MCF 10A (cell line): Measurements from ENCODE around the gene KDM3A. TPM values are rescaled to one million over a fixed set of nuclear protein-coding genes. Genes with fewer than 3 reads are reported as not detected.

Experiments used
- BruUV-seq: library from RNA; stranded (reverse); fragments of 400-500 nt; replicated peaks from 2 replicates; lab custom pipeline; 2021; lab: Mats Ljungman, UMichigan
- CTCF ChIA-PET: fragments of 300-600 bp; sonication (Branson Sonifier 250); formaldehyde crosslinking; extraction: SDS; loops from one replicate; lab custom pipeline; 2021; ENCODE audit warnings: antibody characterized with exemption, inconsistent platforms; lab: Yijun Ruan, JAX
- POLR2A ChIA-PET: fragments of 300-600, 350-650 bp; sonication (Branson Sonifier 250); formaldehyde crosslinking; extraction: SDS; loops from one replicate; lab custom pipeline; 2020; ENCODE audit warnings: antibody characterized with exemption, inconsistent platforms; lab: Yijun Ruan, JAX
- DNase-seq: peaks from one replicate; pipeline ENCODE4 v3.0.0-alpha.2; 2018; ENCODE audit not compliant: unreplicated experiment
- H3K27ac Mint-ChIP-seq: one replicate; pipeline ENCODE4 v1.8.0; 2022; ENCODE audit warnings: mild to moderate bottlenecking, low read depth, mixed read lengths; ENCODE audit not compliant: unreplicated experiment
- H3K27me3 Mint-ChIP-seq: one replicate; pipeline ENCODE4 v1.8.0; 2022; ENCODE audit warnings: mixed read lengths; ENCODE audit not compliant: insufficient read depth, unreplicated experiment
- H3K36me3 Mint-ChIP-seq: one replicate; pipeline ENCODE4 v1.8.0; 2022; ENCODE audit warnings: mild to moderate bottlenecking, moderate library complexity, mixed read lengths; ENCODE audit not compliant: insufficient read depth, unreplicated experiment
- H3K4me1 Mint-ChIP-seq: one replicate; pipeline ENCODE4 v1.8.0; 2022; ENCODE audit warnings: mixed read lengths; ENCODE audit not compliant: insufficient read depth, unreplicated experiment
- H3K4me3 Mint-ChIP-seq: one replicate; pipeline ENCODE4 v1.8.0; 2022; ENCODE audit warnings: mild to moderate bottlenecking, moderate library complexity, mixed read lengths; ENCODE audit not compliant: unreplicated experiment
- H3K9me3 Mint-ChIP-seq: one replicate; pipeline ENCODE4 v1.8.0; 2022; ENCODE audit warnings: mixed read lengths; ENCODE audit not compliant: unreplicated experiment
- intact Hi-C: fragments of 100-400 bp; cut with micrococcal nuclease; formaldehyde crosslinking; loops from 2 replicates; pipeline ENCODE4 v1.14.1; 2022
- total RNA-seq: library from RNA; stranded (reverse); gene quantifications from 2 replicates; pipeline ENCODE4 v1.2.3, GENCODE V29; 2022
- TF ChIP-seq, protein P1 (sequence below): fragments of 200-600 bp; IDR thresholded peaks from one replicate; pipeline ENCODE4 v1.8.0; 2022; ENCODE audit warnings: antibody characterized with exemption, mild to moderate bottlenecking; ENCODE audit not compliant: unreplicated experiment

The KDM3A gene
- total RNA-seq, 1 experiment from 2014 or later: 21.1 TPM

DNA sequence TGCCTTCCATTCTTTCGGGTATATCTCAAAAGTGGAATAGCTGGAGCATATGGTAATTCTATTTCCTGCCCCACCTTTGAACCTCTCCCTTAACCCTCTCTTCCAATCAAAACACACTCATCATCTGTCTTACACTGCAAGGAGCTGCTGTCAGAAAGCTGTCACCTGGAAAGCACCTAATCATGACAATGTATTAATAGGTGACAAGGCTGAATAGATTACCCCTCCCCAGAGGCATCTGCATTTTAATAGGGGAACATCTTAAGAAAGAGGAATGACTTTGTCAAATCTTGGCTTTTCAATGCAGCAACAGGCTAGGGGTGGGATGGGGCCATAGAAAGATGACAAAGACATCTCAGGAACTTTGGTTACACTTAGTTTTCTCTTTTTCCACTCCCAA lies 80.8 kb downstream of the KDM3A start:
- Mint-ChIP-seq H3K9me3 (peaks cover 7% of the 10 kb centered on the region), H3K36me3 (peaks cover 11% of the 10 kb centered on the region), H3K27ac (no peak overlapping the region), H3K27me3 (no peaks in the 10 kb centered on the region), H3K4me3 (no peak overlapping the region), H3K4me1 (no peaks in the 10 kb centered on the region)
- DNase-seq: no peak
- CTCF ChIA-PET: no interaction called here
- BruUV-seq: no TSS peak
- intact Hi-C loops: no loop called here
- POLR2A ChIA-PET: no interaction called here
- TF ChIP-seq, protein P1, sequence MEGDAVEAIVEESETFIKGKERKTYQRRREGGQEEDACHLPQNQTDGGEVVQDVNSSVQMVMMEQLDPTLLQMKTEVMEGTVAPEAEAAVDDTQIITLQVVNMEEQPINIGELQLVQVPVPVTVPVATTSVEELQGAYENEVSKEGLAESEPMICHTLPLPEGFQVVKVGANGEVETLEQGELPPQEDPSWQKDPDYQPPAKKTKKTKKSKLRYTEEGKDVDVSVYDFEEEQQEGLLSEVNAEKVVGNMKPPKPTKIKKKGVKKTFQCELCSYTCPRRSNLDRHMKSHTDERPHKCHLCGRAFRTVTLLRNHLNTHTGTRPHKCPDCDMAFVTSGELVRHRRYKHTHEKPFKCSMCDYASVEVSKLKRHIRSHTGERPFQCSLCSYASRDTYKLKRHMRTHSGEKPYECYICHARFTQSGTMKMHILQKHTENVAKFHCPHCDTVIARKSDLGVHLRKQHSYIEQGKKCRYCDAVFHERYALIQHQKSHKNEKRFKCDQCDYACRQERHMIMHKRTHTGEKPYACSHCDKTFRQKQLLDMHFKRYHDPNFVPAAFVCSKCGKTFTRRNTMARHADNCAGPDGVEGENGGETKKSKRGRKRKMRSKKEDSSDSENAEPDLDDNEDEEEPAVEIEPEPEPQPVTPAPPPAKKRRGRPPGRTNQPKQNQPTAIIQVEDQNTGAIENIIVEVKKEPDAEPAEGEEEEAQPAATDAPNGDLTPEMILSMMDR: no peak

DNA sequence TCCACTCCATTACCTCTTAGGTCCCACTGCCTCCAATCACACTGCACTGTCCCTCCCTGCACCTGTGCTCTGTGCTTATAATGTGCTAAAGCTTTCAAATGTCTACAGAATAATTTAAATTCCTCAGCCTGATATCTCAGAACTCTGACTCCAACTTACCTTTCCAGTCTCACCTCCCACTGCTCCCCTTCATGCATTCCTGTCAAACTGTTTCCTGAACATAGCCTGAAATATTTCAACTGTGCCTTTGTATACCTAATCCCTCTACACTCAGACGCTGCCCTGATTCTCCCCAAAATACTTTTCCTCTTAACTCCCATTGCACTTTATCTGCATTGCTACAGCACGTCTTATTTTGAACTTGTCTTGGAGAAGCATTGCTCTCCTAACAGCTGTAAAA lies 81.5 kb downstream of the KDM3A start:
- Mint-ChIP-seq H3K4me1 (no peaks in the 10 kb centered on the region), H3K4me3 (no peak overlapping the region), H3K27ac (no peak overlapping the region), H3K27me3 (no peaks in the 10 kb centered on the region), H3K36me3 (peaks cover 13% of the 10 kb centered on the region), H3K9me3 (peaks cover 7% of the 10 kb centered on the region)
- POLR2A ChIA-PET: no interaction called here
- no peak for DNase-seq
- CTCF ChIA-PET: no interaction called here
- intact Hi-C loops: no loop called here
- TF ChIP-seq, protein P1: no peak
- no TSS peak for BruUV-seq

DNA sequence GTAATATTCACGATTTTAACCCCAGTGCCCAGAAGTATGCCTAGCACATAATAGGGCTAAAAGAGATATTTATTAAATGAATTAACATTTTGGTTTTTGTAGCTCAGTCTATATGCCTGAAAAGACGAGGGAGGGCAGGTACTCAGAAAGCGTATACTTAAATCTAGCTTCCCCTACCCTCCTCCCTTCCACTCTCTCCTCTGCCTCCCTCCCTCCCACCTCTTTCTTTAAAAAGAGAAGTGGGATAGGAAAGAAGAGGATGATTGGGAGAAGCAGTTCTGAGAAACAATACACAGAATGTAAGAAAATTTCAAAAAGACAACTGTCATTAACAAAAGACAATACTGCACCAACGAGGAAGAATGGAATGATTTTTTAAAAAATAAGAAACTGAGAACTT lies 82.3 kb downstream of the KDM3A start:
- POLR2A ChIA-PET: no interaction called here
- no peak for DNase-seq
- Mint-ChIP-seq H3K36me3 (peaks cover 17% of the 10 kb centered on the region), H3K9me3 (peaks cover 7% of the 10 kb centered on the region), H3K4me3 (no peak overlapping the region), H3K4me1 (no peaks in the 10 kb centered on the region), H3K27ac (no peak overlapping the region), H3K27me3 (no peaks in the 10 kb centered on the region)
- TF ChIP-seq, protein P1: no peak
- intact Hi-C loops: no loop called here
- BruUV-seq: no TSS peak
- CTCF ChIA-PET: no interaction called here

DNA sequence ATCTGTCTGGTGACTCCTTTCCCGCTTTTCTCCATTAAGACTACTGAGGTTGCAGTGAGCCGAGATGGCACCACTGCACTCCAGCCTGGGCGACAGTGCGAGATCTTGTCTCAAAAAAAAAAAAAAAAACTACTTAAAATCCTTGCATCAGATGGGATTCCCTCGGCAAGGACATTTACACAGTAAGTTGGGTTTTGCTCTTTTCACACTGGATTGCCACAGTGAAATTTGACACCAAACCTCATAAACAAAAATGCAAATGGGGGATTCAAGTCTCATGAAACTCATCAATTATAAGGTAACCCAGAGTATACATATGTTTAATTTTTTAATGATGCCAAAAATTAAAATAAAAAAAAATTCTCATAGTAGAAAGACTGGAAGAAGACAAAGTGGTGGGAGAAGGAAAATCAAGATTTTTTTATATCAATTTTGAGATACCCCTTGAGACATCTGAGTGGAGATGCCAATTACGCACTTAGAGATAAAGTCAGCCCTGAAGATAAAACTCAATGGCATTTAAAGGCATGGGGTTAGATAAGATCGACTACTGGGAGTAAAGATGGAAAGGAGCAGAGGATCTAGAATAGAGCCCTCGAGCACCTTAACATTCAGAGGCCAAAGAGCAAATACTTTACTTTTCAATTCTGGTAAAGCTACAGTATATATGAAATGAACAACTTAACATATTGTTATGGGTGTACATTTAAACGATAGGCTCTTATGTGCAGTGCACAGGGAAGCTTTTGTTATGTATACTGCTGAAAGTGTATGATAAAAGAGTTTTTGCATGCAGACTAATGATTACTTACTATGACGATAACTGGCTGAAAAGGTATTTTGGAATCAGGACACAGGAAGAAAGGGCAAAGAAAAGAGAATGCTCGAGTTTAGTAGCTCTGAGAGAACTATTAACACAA lies 84.5 kb downstream of the KDM3A start:
- ChIA-PET POLR2A (no interaction called here), CTCF (no interaction called here)
- no TSS peak for BruUV-seq
- DNase-seq: no peak
- H3K9me3 Mint-ChIP-seq: no peaks in the 10 kb centered on the region
- H3K4me3 Mint-ChIP-seq: no peak overlapping the region
- H3K36me3 Mint-ChIP-seq: peaks cover 17% of the 10 kb centered on the region
- intact Hi-C loops: no loop called here
- H3K27ac Mint-ChIP-seq: no peak overlapping the region
- TF ChIP-seq, protein P1: no peak
- H3K27me3 Mint-ChIP-seq: no peaks in the 10 kb centered on the region
- H3K4me1 Mint-ChIP-seq: no peaks in the 10 kb centered on the region
